HG02571 (cell line): Measurements from ENCODE around the gene VPS26C.

Experiments
- ATAC-seq: cut with Tn5 transposase; IDR thresholded peaks from one replicate; pipeline ENCODE4 v1.9.1; 2021; ENCODE audit warnings: mild to moderate bottlenecking, moderate library complexity; ENCODE audit not compliant: unreplicated experiment

The VPS26C gene

GRCh38 chr21:37207441-37208009 lies 59.6 kb downstream of the VPS26C start:
- ATAC-seq: peak; percentile 61

GRCh38 chr21:37206496-37206895 lies 60.6 kb downstream of the VPS26C start:
- no peak for ATAC-seq

- ATAC-seq: no peak
These were observed 62.6 kb downstream of the VPS26C start for GRCh38 chr21:37204580-37204979.

- ATAC-seq: no peak
These were observed 64.7 kb downstream of the VPS26C start for GRCh38 chr21:37202221-37203110.

GRCh38 chr21:37200641-37201480 lies 66.3 kb downstream of the VPS26C start:
- no peak for ATAC-seq

- no peak for ATAC-seq
These were observed 67.8 kb downstream of the VPS26C start for GRCh38 chr21:37199057-37199924.

GRCh38 chr21:37197746-37198145 lies 69.4 kb downstream of the VPS26C start:
- no peak for ATAC-seq

- no peak for ATAC-seq
These were observed 70.3 kb downstream of the VPS26C start for GRCh38 chr21:37196847-37197246.

GRCh38 chr21:37195610-37196009 lies 71.5 kb downstream of the VPS26C start:
- ATAC-seq: no peak

- ATAC-seq: no peak
These were observed 72.1 kb downstream of the VPS26C start for GRCh38 chr21:37195059-37195458.

GRCh38 chr21:37193676-37194075 lies 73.5 kb downstream of the VPS26C start:
- ATAC-seq: no peak

- no peak for ATAC-seq
These were observed 74.1 kb downstream of the VPS26C start for GRCh38 chr21:37193006-37193405.

- no peak for ATAC-seq
These were observed 75.1 kb downstream of the VPS26C start for GRCh38 chr21:37192019-37192418.

GRCh38 chr21:37188825-37189224 lies 78.3 kb downstream of the VPS26C start:
- no peak for ATAC-seq

GRCh38 chr21:37186983-37187382 lies 80.2 kb downstream of the VPS26C start:
- no peak for ATAC-seq

GRCh38 chr21:37184784-37185593 lies 82.1 kb downstream of the VPS26C start:
- ATAC-seq: no peak

- no peak for ATAC-seq
These were observed 83.4 kb downstream of the VPS26C start for GRCh38 chr21:37183749-37184148.

- ATAC-seq: no peak
These were observed 84.9 kb downstream of the VPS26C start for GRCh38 chr21:37182222-37182621.

- ATAC-seq: no peak
These were observed 86.1 kb downstream of the VPS26C start for GRCh38 chr21:37181059-37181458.

GRCh38 chr21:37176716-37177115 lies 90.4 kb downstream of the VPS26C start:
- no peak for ATAC-seq
